ENCODE measurements around the gene CDK5RAP2.

- TF ChIP-seq CTCF (IDR thresholded peaks at IDR 0.05) (no peak), POLR2A (IDR thresholded peaks at IDR 0.05) (no peak)
These were observed 58.9 kb downstream of the CDK5RAP2 start for GRCh38 chr9:120521101-120521500.
